ENCODE measurements around the gene ADAMTSL1. TPM values are rescaled to one million over a fixed set of nuclear protein-coding genes. Genes with fewer than 3 reads are reported as not detected.

The ADAMTSL1 gene
- total RNA-seq, 4 donors from 2014 or later, result 21.3 to 138 (median 125) TPM

DNA sequence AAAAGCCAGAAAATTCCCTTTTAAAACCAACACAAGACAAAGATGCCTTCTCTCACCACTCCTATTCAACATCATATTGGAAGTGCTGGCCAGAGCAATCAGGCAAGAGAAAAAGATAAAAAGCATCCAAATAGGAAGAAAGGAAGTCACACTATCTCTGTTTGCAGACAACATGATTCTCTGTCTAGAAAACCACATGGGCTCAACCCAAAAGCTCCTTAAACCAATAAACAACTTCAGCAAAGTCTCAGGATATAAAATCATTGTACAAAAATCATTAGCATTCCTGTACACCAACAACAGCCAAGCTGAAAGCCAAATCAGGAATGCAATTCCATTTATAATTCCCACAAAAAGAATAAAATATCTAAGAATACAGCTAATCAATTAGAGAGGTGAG is 112.0 kb downstream of the ADAMTSL1 start:
- no peak for ATAC-seq
- no peaks in the 10 kb centered on the region for H3K27me3 ChIP-seq
- H3K27ac ChIP-seq, result no peak overlapping the region
- no peaks in the 10 kb centered on the region for H3K36me3 ChIP-seq
- no peak overlapping the region for H3K4me3 ChIP-seq
- peaks cover 0 to 2% (median 0%) of the 10 kb centered on the region in 3 donors for H3K9me3 ChIP-seq
- H3K4me1 ChIP-seq, result no peaks in the 10 kb centered on the region
- TF ChIP-seq POLR2AphosphoS5 (IDR thresholded peaks at IDR 0.05), result no peak
- no peak for TF ChIP-seq POLR2A (IDR thresholded peaks at IDR 0.05)

DNA sequence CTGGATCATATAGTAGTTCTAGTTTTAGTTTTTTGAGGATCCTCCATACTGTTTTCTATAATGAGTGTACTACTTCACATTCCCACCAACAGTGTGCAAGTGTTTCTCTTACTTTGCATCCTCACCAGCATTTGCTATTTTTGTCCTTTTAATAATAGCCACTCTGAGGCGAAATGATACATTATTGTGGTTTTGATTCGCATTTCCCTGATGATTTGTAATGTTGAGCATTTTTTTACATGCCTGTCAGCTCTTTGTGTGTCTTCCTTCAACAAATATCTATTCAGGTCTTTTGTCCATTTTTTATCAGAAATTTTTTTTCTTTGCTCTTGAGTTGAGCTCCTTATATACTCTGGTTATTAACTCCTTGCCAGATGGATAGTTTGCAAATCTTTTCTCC is 114.0 kb downstream of the ADAMTSL1 start:
- TF ChIP-seq, protein P1, sequence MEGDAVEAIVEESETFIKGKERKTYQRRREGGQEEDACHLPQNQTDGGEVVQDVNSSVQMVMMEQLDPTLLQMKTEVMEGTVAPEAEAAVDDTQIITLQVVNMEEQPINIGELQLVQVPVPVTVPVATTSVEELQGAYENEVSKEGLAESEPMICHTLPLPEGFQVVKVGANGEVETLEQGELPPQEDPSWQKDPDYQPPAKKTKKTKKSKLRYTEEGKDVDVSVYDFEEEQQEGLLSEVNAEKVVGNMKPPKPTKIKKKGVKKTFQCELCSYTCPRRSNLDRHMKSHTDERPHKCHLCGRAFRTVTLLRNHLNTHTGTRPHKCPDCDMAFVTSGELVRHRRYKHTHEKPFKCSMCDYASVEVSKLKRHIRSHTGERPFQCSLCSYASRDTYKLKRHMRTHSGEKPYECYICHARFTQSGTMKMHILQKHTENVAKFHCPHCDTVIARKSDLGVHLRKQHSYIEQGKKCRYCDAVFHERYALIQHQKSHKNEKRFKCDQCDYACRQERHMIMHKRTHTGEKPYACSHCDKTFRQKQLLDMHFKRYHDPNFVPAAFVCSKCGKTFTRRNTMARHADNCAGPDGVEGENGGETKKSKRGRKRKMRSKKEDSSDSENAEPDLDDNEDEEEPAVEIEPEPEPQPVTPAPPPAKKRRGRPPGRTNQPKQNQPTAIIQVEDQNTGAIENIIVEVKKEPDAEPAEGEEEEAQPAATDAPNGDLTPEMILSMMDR (IDR thresholded peaks at IDR 0.05), result no peak
- TF ChIP-seq POLR2A (IDR thresholded peaks at IDR 0.05) (no peak), POLR2AphosphoS5 (IDR thresholded peaks at IDR 0.05) (no peak), EP300 (IDR thresholded peaks at IDR 0.05) (no peak)
- Histone ChIP-seq H3K4me1 (no peaks in the 10 kb centered on the region), H3K27me3 (no peaks in the 10 kb centered on the region), H3K9me3 (peaks cover 0 to 18% (median 0%) of the 10 kb centered on the region in 3 donors), H3K36me3 (peaks cover 0 to 10% of the 10 kb centered on the region in 2 donors), H3K4me3 (no peak overlapping the region), H3K27ac (no peak overlapping the region)
- no peak for ATAC-seq
- WGBS, 2 donors (ENCODE audit: low coverage in 1 of 2), result 93 to 100% methylated on average over 1 to 2 of the region's 2 CpGs

DNA sequence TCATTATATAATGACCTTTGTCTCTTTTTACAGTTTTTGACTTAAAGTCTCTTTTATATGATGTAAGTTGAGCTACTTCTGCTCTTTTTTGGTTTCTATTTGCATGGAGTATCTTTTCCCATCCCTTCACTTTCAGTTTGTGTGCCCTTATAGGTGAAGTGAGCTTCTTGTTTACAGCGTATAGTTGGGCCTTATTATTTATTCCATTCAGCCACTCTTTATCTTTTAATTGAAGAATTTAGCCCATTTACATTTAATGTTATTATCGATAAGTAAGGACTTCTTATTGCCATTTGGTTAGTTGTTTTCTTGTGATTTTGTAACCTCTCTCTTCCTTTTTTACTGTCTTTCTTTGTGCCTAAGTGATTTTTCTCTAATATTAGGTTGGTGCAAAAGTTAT is 117.3 kb downstream of the ADAMTSL1 start:
- H3K27me3 ChIP-seq, result no peaks in the 10 kb centered on the region
- TF ChIP-seq, protein P1 (IDR thresholded peaks at IDR 0.05), result no peak
- no peak for TF ChIP-seq EP300 (IDR thresholded peaks at IDR 0.05)
- no peak for TF ChIP-seq POLR2AphosphoS5 (IDR thresholded peaks at IDR 0.05)
- TF ChIP-seq POLR2A (IDR thresholded peaks at IDR 0.05), result no peak

GRCh38 chr9:18594837-18595236 is 120.9 kb downstream of the ADAMTSL1 start:
- H3K27me3 ChIP-seq, result no peaks in the 10 kb centered on the region
- TF ChIP-seq POLR2AphosphoS5 (IDR thresholded peaks at IDR 0.05), result no peak
- H3K27ac ChIP-seq, result no peak overlapping the region
- H3K36me3 ChIP-seq, result peaks cover 0 to 10% of the 10 kb centered on the region in 2 donors
- no peak overlapping the region for H3K4me3 ChIP-seq
- peaks cover 4 to 40% (median 9%) of the 10 kb centered on the region in 3 donors for H3K4me1 ChIP-seq
- no peak for ATAC-seq
- peaks cover 0 to 30% (median 0%) of the 10 kb centered on the region in 3 donors for H3K9me3 ChIP-seq

More for the DNA sequence above, 117.3 kb downstream of the ADAMTSL1 start:
- Histone ChIP-seq H3K9me3 (peaks cover 0 to 30% (median 0%) of the 10 kb centered on the region in 3 donors), H3K36me3 (peaks cover 0 to 10% of the 10 kb centered on the region in 2 donors), H3K4me3 (no peak overlapping the region), H3K27ac (no peak overlapping the region), H3K4me1 (peaks cover 0 to 13% (median 4%) of the 10 kb centered on the region in 3 donors)
- no peak for ATAC-seq
- 100% methylated on average over 1 to 2 of the region's 2 CpGs for WGBS, 2 donors (ENCODE audit: low coverage in 1 of 2)

DNA sequence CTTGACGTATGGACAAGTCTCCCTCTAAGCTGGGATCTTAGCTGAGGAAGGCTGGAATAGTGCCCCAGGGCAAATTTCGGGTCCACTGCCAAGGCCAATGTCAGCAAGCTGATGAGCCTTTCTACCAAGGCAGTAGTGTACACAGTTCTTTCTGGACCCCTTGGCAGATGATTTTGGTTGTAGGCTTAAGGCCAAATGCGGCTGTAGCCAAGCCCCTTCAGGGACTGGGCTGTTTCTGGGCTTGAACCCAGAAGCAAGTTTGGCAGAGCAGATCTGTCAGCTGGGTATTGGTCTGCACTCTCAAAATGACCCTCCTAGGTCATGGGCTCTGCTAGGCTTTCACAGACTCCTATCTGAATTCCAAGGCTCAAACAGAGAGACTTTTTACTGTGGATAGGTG is 121.6 kb downstream of the ADAMTSL1 start:
- Histone ChIP-seq H3K9me3 (peaks cover 0 to 30% (median 0%) of the 10 kb centered on the region in 3 donors), H3K36me3 (peaks cover 0 to 10% of the 10 kb centered on the region in 2 donors), H3K27me3 (no peaks in the 10 kb centered on the region), H3K4me3 (no peak overlapping the region), H3K27ac (peak overlapping the region in 2 of 4 donors; percentile 22 to 24), H3K4me1 (peaks cover 4 to 44% (median 9%) of the 10 kb centered on the region in 3 donors)
- WGBS, 2 donors (ENCODE audit: low coverage in 1 of 2), result 80% methylated on average over 1 of the region's 3 CpGs; no CpG with 5 or more reads in 1 of the 2 donors
- no peak for ATAC-seq
- TF ChIP-seq EP300 (IDR thresholded peaks at IDR 0.05), result no peak
- no peak for TF ChIP-seq POLR2A (IDR thresholded peaks at IDR 0.05)
- TF ChIP-seq, protein P1 (IDR thresholded peaks at IDR 0.05), result no peak
- no peak for TF ChIP-seq POLR2AphosphoS5 (IDR thresholded peaks at IDR 0.05)

- WGBS, 2 donors (ENCODE audit: low coverage in 1 of 2), result 25 to 50% methylated on average over 1 of the region's 1 CpG
- H3K27ac ChIP-seq, result peak overlapping the region in 2 of 4 donors; percentile 15 to 25
- peaks cover 0 to 19% (median 0%) of the 10 kb centered on the region in 3 donors for H3K9me3 ChIP-seq
Measured at GRCh38 chr9:18596920-18597319, 123.0 kb downstream of the ADAMTSL1 start.

More at GRCh38 chr9:18596920-18597319, 123.0 kb downstream of the ADAMTSL1 start:
- TF ChIP-seq EP300 (IDR thresholded peaks at IDR 0.05) (no peak), POLR2AphosphoS5 (IDR thresholded peaks at IDR 0.05) (no peak), POLR2A (IDR thresholded peaks at IDR 0.05) (no peak)
- TF ChIP-seq, protein P1 (IDR thresholded peaks at IDR 0.05), result no peak
- peaks cover 0 to 3% of the 10 kb centered on the region in 2 donors for H3K36me3 ChIP-seq
- no peak overlapping the region for H3K4me3 ChIP-seq
- no peak for ATAC-seq
- H3K4me1 ChIP-seq, result peaks cover 4 to 53% (median 9%) of the 10 kb centered on the region in 3 donors
- H3K27me3 ChIP-seq, result no peaks in the 10 kb centered on the region
